Measurements from ENCODE around the gene EXOG. TPM values are rescaled to one million over a fixed set of nuclear protein-coding genes. Genes with fewer than 3 reads are reported as not detected.

EXOG gene
- total and polyA plus RNA-seq, 2 donors (not counting 3 experiments of a cell fraction or from before 2014, with no cell fraction given): 10.8 to 21.9 TPM

GRCh38 chr3:38552364-38552763 lies 56.2 kb downstream of the EXOG start:
- CTCF ChIA-PET: interaction anchor here (1.4 kb wide), 1 partner anchor 31 kb away, joined by 3 read pairs; no protein-coding TSS in a partner anchor
- FAIRE-seq: no peak

More at GRCh38 chr3:38552364-38552763, 56.2 kb downstream of the EXOG start:
- H3K36me3 ChIP-seq (ENCODE audit: control insufficient read depth in 2 of 2, extremely low read depth in 1 of 2, insufficient read depth in 2 of 2, low read length in 2 of 2): no peaks in the 10 kb centered on the region
- no peaks in the 10 kb centered on the region for H3K79me2 ChIP-seq (ENCODE audit: control insufficient read depth, insufficient read depth, low read length)
- no peak overlapping the region for H3K9ac ChIP-seq (replicated peaks; ENCODE audit: extremely low read depth, insufficient read depth, low read length)
- H3K4me2 ChIP-seq (ENCODE audit: insufficient read depth, low read length): no peak overlapping the region
- no peak overlapping the region for H3K27ac ChIP-seq (ENCODE audit: insufficient read depth, low read depth, low read length)
- no peak for DNase-seq (ENCODE audit: low read depth, low spot score)
- H3K4me1 ChIP-seq (ENCODE audit: control insufficient read depth, extremely low read depth, insufficient read depth, low read length): no peaks in the 10 kb centered on the region
- intact Hi-C loops (cut with micrococcal nuclease): no loop called here
- H3K27me3 ChIP-seq (ENCODE audit: control insufficient read depth in 2 of 2, insufficient read depth in 2 of 2, low read length in 2 of 2): no peaks in the 10 kb centered on the region
- H3K4me3 ChIP-seq (replicated peaks in 1 of 3; ENCODE audit: insufficient read depth in 1 of 3, low read depth in 1 of 3, low read length in 3 of 3): no peak overlapping the region
- no peaks in the 10 kb centered on the region for H3K9me1 ChIP-seq (replicated peaks; ENCODE audit: control insufficient read depth, extremely low read depth, insufficient read depth, low read length)
- H4K20me1 ChIP-seq (replicated peaks; ENCODE audit: control insufficient read depth, extremely low read depth, insufficient read depth, low read length): no peaks in the 10 kb centered on the region
- no peak overlapping the region for H2AFZ ChIP-seq (ENCODE audit: low read depth, low read length)
- H3K9me3 ChIP-seq (replicated peaks; ENCODE audit: control insufficient read depth, insufficient read depth, low read length): no peaks in the 10 kb centered on the region
- BruUV-seq (replicated peaks): no TSS peak
- dilution Hi-C loops (cut with MboI; ENCODE audit: extremely low pct_ligation_motif_present, low sequenced_read_pairs): no loop called here
- POLR2A ChIA-PET: no interaction called here
- TF ChIP-seq FOS (IDR thresholded peaks at IDR 0.05; ENCODE audit: borderline replicate concordance, insufficient read depth, low read length) (no peak), EZH2 (IDR thresholded peaks at IDR 0.05; ENCODE audit: borderline replicate concordance, low read depth, low read length, severe bottlenecking) (no peak), MAX (IDR thresholded peaks at IDR 0.05; ENCODE audit: insufficient read depth, insufficient read length) (no peak), JUN (IDR thresholded peaks at IDR 0.05; ENCODE audit: borderline replicate concordance, insufficient read depth, insufficient read length, low read depth) (no peak), POLR2AphosphoS5 (IDR thresholded peaks at IDR 0.05; ENCODE audit: insufficient read depth, low read depth, low read length) (no peak), CTCF (IDR thresholded peaks at IDR 0.05; ENCODE audit: extremely low read depth in 1 of 2, insufficient read depth in 1 of 2, low read depth in 1 of 2, low read length in 2 of 2) (no peak), POLR2A (IDR thresholded peaks at IDR 0.05; ENCODE audit: low read depth, low read length) (no peak), MYC (IDR thresholded peaks at IDR 0.05; ENCODE audit: low read depth, low read length) (no peak), GATA2 (IDR thresholded peaks at IDR 0.05; ENCODE audit: insufficient read depth, insufficient read length, low read depth, low read length) (no peak)
